ENCODE data around the gene GGA1.
"Not testable (repeated sequence)": the region's sequence is repeated elsewhere in the genome, so short reads cannot be mapped to it uniquely, and the experiment has no call there.

Gene GGA1

GRCh38 chr22:37599153-37599552 lies 9.5 kb upstream of the GGA1 start:
- DNase-seq = no peak
- no peak for TF ChIP-seq CTCF (IDR thresholded peaks at IDR 0.05)
- peaks cover 20% of the 10 kb centered on the region for H3K27me3 Mint-ChIP-seq (ENCODE audit: low read depth, poor library complexity)

GRCh38 chr22:37601203-37601539 lies 7.5 kb upstream of the GGA1 start:
- H3K9me3 Mint-ChIP-seq = no peaks in the 10 kb centered on the region
- peak overlapping the region; percentile 61 for H3K4me3 Mint-ChIP-seq
- no peaks in the 10 kb centered on the region for H3K36me3 Mint-ChIP-seq (ENCODE audit: low read depth)
- peaks cover 30% of the 10 kb centered on the region for H3K4me1 Mint-ChIP-seq
- H3K27ac Mint-ChIP-seq = no peak overlapping the region
- DNase-seq = no peak
- TF ChIP-seq CTCF (IDR thresholded peaks at IDR 0.05) = no peak
- H3K27me3 Mint-ChIP-seq (ENCODE audit: low read depth, poor library complexity) = peaks cover 29% of the 10 kb centered on the region

More at GRCh38 chr22:37599153-37599552, 9.5 kb upstream of the GGA1 start:
- H3K4me3 Mint-ChIP-seq = no peak overlapping the region
- no peak overlapping the region for H3K27ac Mint-ChIP-seq
- peaks cover 20% of the 10 kb centered on the region for H3K4me1 Mint-ChIP-seq
- no peaks in the 10 kb centered on the region for H3K9me3 Mint-ChIP-seq
- no peaks in the 10 kb centered on the region for H3K36me3 Mint-ChIP-seq (ENCODE audit: low read depth)

- no peak for TF ChIP-seq CTCF (IDR thresholded peaks at IDR 0.05)
- H3K36me3 Mint-ChIP-seq (ENCODE audit: low read depth) = no peaks in the 10 kb centered on the region
- peaks cover 30% of the 10 kb centered on the region for H3K4me1 Mint-ChIP-seq
- peak; percentile 52 for DNase-seq
- H3K9me3 Mint-ChIP-seq = no peaks in the 10 kb centered on the region
- peak overlapping the region; percentile 18 for H3K27ac Mint-ChIP-seq
- peaks cover 28% of the 10 kb centered on the region for H3K27me3 Mint-ChIP-seq (ENCODE audit: low read depth, poor library complexity)
- peak overlapping the region; percentile 61 for H3K4me3 Mint-ChIP-seq
Measured at GRCh38 chr22:37601540-37602442, 6.8 kb upstream of the GGA1 start.

DNA sequence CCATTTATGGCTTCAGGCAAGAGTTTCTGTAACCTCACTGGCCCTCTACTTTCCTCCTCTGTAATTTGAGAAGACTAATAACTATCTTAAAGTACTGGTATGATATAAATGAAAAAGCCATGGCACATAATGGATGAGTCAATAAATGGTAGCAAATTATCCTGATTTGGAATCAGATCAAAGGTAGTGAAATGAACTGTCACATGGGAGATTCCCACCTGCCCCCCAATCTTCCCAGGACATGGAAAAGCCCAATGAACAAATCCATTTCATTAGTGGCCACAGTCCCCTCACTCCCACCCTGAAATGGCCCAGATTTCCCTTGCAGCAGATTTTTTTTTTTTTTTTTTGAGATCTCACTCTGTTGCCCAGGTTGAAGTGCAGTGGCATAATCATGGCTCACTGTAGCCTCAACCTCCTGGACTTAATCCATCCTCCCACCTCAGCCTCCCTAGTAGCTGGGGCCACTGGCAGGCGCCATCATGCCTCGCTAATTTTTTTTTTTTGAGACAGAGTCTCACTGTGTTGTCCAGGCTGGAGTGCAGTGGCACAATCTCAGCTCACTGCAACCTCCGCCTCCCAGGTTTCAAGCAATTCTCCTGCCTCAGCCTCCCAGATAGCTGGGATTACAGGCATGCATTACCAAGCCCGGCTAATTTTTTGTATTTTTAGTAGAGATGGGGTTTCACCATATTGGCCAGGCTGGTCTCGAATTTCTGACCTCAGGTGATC lies 5.9 kb upstream of the GGA1 start:
- H3K9me3 Mint-ChIP-seq; H3K36me3 Mint-ChIP-seq (ENCODE audit: low read depth); H3K4me3 Mint-ChIP-seq; H3K27ac Mint-ChIP-seq; DNase-seq: not testable (repeated sequence)
- H3K4me1 Mint-ChIP-seq = peaks cover 33% of the 10 kb centered on the region
- H3K27me3 Mint-ChIP-seq (ENCODE audit: low read depth, poor library complexity) = peaks cover 24% of the 10 kb centered on the region

DNA sequence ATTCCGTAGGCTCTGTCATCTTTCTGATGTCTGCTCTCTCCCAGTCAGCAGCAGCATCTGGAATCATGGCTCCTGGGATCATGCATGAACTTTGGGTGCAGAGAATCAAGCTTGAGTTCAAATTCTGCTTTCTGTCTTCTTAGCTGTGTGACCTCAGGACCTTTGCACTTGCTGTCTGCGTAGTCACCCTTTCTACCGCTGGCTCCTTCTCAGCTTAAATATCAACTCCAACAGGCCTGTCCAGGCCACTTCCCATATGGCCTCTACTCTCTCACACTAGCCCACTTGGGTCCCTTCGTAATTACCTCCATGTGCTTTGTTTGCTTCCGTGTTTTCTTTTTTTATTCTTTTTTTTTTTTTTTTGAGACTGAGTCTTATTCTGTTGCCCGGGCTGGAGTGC lies 4.6 kb upstream of the GGA1 start:
- TF ChIP-seq CTCF (IDR thresholded peaks at IDR 0.05) = no peak
- no peak overlapping the region for H3K27ac Mint-ChIP-seq
- H3K36me3 Mint-ChIP-seq (ENCODE audit: low read depth) = no peaks in the 10 kb centered on the region

DNA sequence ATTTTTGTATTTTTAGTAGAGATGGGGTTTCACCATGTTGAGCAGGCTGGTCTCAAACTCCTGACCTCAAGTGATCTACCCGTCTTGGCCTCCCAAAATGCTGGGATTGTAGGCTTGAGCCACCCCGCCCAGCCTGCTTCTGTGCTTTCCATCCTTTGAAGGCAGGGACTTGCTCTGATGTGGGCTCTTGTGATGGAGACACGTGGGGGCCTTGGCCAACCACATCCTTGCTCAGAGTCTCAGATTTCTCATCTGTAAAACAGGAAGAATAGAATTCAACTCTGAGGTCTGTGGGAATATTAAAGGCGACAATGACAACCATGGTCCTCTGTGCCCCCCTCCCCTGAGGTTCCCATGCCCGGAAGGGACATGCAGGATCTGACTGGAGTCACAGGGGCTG lies 3.8 kb upstream of the GGA1 start:
- H3K4me1 Mint-ChIP-seq = peaks cover 46% of the 10 kb centered on the region
- H3K4me3 Mint-ChIP-seq = no peak overlapping the region
- H3K9me3 Mint-ChIP-seq = no peaks in the 10 kb centered on the region
- H3K36me3 Mint-ChIP-seq (ENCODE audit: low read depth) = no peaks in the 10 kb centered on the region
- DNase-seq = no peak
- no peak for TF ChIP-seq CTCF (IDR thresholded peaks at IDR 0.05)
- peaks cover 24% of the 10 kb centered on the region for H3K27me3 Mint-ChIP-seq (ENCODE audit: low read depth, poor library complexity)
- no peak overlapping the region for H3K27ac Mint-ChIP-seq

More for the DNA sequence above, 4.6 kb upstream of the GGA1 start:
- peaks cover 24% of the 10 kb centered on the region for H3K27me3 Mint-ChIP-seq (ENCODE audit: low read depth, poor library complexity)
- no peak for DNase-seq
- H3K4me1 Mint-ChIP-seq = peaks cover 39% of the 10 kb centered on the region
- H3K4me3 Mint-ChIP-seq = no peak overlapping the region
- H3K9me3 Mint-ChIP-seq = no peaks in the 10 kb centered on the region

All from nephron progenitor cell (in vitro differentiated cells).